ENCODE data around the gene SCEL. TPM values are rescaled to one million over a fixed set of nuclear protein-coding genes. Genes with fewer than 3 reads are reported as not detected.

The SCEL gene
- total and polyA plus RNA-seq, 12 donors, result 0.07 to 7.7 (median 0.31) TPM; not detected in 7

- H3K27ac ChIP-seq, result no peak overlapping the region
- H3K4me1 ChIP-seq (replicated peaks in 1 of 2), result no peaks in the 10 kb centered on the region
- 78 to 84% (median 82%) methylated on average over 2 of the region's 2 CpGs for WGBS, 4 donors
- H3K9me3 ChIP-seq (replicated peaks in 1 of 3), result no peaks in the 10 kb centered on the region
- H3K36me3 ChIP-seq (replicated peaks in 1 of 2), result no peaks in the 10 kb centered on the region
- intact Hi-C loops (cut with DNase I), result loop anchor here in 1 of 2 donors (5.0 kb wide), 1 partner anchor 148 kb away; no protein-coding TSS in a partner anchor
- TF ChIP-seq POLR2A (IDR thresholded peaks at IDR 0.05), result no peak
- no peak for TF ChIP-seq CTCF (IDR thresholded peaks at IDR 0.05)
- DNase-seq, result no peak
- no peak overlapping the region for H3K4me3 ChIP-seq
- H3K27me3 ChIP-seq, result no peaks in the 10 kb centered on the region
Observed at GRCh38 chr13:77599351-77599750, 63.8 kb downstream of the SCEL start.

- WGBS, 4 donors, result 58 to 72% (median 65%) methylated on average over 2 of the region's 2 CpGs
- Histone ChIP-seq H3K9me3 (replicated peaks in 1 of 3) (no peaks in the 10 kb centered on the region), H3K4me1 (replicated peaks in 1 of 2) (no peaks in the 10 kb centered on the region), H3K27me3 (no peaks in the 10 kb centered on the region), H3K27ac (no peak overlapping the region), H3K4me3 (no peak overlapping the region), H3K36me3 (replicated peaks in 1 of 2) (no peaks in the 10 kb centered on the region)
- DNase-seq, result no peak
- TF ChIP-seq CTCF (IDR thresholded peaks at IDR 0.05), result no peak
- TF ChIP-seq POLR2A (IDR thresholded peaks at IDR 0.05), result no peak
- intact Hi-C loops (cut with DNase I), result no loop called here
Observed at GRCh38 chr13:77600701-77601100, 65.2 kb downstream of the SCEL start.

- Histone ChIP-seq H3K9me3 (replicated peaks in 1 of 3) (no peaks in the 10 kb centered on the region), H3K4me3 (no peak overlapping the region), H3K4me1 (replicated peaks in 1 of 2) (no peaks in the 10 kb centered on the region), H3K36me3 (replicated peaks in 1 of 2) (no peaks in the 10 kb centered on the region), H3K27ac (no peak overlapping the region), H3K27me3 (no peaks in the 10 kb centered on the region)
- 74 to 96% (median 85%) methylated on average over 1 of the region's 1 CpG for WGBS, 4 donors
- intact Hi-C loops (cut with DNase I), result no loop called here
- TF ChIP-seq POLR2A (IDR thresholded peaks at IDR 0.05), result no peak
- DNase-seq, result no peak
Observed at GRCh38 chr13:77611068-77611467, 75.6 kb downstream of the SCEL start.

GRCh38 chr13:77616027-77616426, 80.5 kb downstream of the SCEL start:
- DNase-seq, result no peak
- Histone ChIP-seq H3K9me3 (replicated peaks in 1 of 3) (no peaks in the 10 kb centered on the region), H3K36me3 (replicated peaks in 1 of 2) (no peaks in the 10 kb centered on the region), H3K4me1 (replicated peaks in 1 of 2) (no peaks in the 10 kb centered on the region), H3K27ac (no peak overlapping the region), H3K27me3 (no peaks in the 10 kb centered on the region), H3K4me3 (no peak overlapping the region)
- intact Hi-C loops (cut with DNase I), result no loop called here
- TF ChIP-seq CTCF (IDR thresholded peaks at IDR 0.05) (no peak), POLR2A (IDR thresholded peaks at IDR 0.05) (no peak)

GRCh38 chr13:77619655-77620054, 84.1 kb downstream of the SCEL start:
- TF ChIP-seq POLR2A (IDR thresholded peaks at IDR 0.05), result no peak
- no peak for TF ChIP-seq CTCF (IDR thresholded peaks at IDR 0.05)
- Histone ChIP-seq H3K27ac (no peak overlapping the region), H3K9me3 (replicated peaks in 1 of 3) (no peaks in the 10 kb centered on the region), H3K4me3 (no peak overlapping the region), H3K4me1 (replicated peaks in 1 of 2) (no peaks in the 10 kb centered on the region), H3K36me3 (replicated peaks in 1 of 2) (no peaks in the 10 kb centered on the region), H3K27me3 (no peaks in the 10 kb centered on the region)
- intact Hi-C loops (cut with DNase I), result no loop called here
- WGBS, 4 donors, result 71 to 75% (median 72%) methylated on average over 5 of the region's 5 CpGs
- no peak for DNase-seq

Data from adrenal gland (tissue), 12 donors.